Lower leg skin (tissue), 4 donors: ENCODE data around the gene POLG2. TPM values are rescaled to one million over a fixed set of nuclear protein-coding genes. Genes with fewer than 3 reads are reported as not detected.
"Not testable (repeated sequence)": the region's sequence is repeated elsewhere in the genome, so short reads cannot be mapped to it uniquely, and the experiment has no call there.

ENCODE experiments used
- DNase-seq, 2 donors: peaks; one replicate each; pipeline ENCODE4 v3.0.0-alpha.2; 2019; ENCODE audit warnings: low spot score in 2 of 2
- H3K4me3 ChIP-seq: fragments of 200-600 bp; sonication (generic); 2 replicates; pipeline ENCODE4 v1.5.1; 2017; ENCODE audit warnings: mild to moderate bottlenecking, low read depth; ENCODE audit not compliant: poor library complexity, severe bottlenecking
- POLR2A ChIP-seq, 2 donors: fragments of 450-650 bp; IDR thresholded peaks; one replicate each; pipeline ENCODE4 v1.6.1; 2016 to 2017; ENCODE audit warnings: antibody characterized with exemption in 2 of 2, mild to moderate bottlenecking in 1 of 2, moderate library complexity in 1 of 2
- WGBS, 2 donors: methylation state at CpG; one replicate each; pipeline ENCODE4 v1.1.5; 2018; 5-methylcytosine and 5-hydroxymethylcytosine counted together
- intact Hi-C: fragments of 100-400 bp; cut with DNase I; formaldehyde crosslinking; loops from one replicate; pipeline ENCODE4 v1.15.0; 2023; ENCODE audit warnings: low total_unique reads
- microRNA-seq, 2 donors: library from miRNA; unstranded; fragments of <30 nt; microRNA quantifications; one replicate each; pipeline ENCODE4, GENCODE V29; 2016; ENCODE audit warnings: borderline replicate concordance in 2 of 2, borderline number of aligned reads in 1 of 2
- total RNA-seq, 4 donors: library from RNA; depleted of rRNA; stranded (reverse); fragments of >200 nt; gene quantifications; one replicate each; pipeline ENCODE4 v1.1.0, GENCODE V29; 2016
- TF ChIP-seq, protein P1 (sequence below), 3 donors: fragments of 450-650 bp; IDR thresholded peaks; one replicate each; pipeline ENCODE4 v1.5.1; 2016; ENCODE audit warnings: antibody characterized with exemption in 3 of 3, mild to moderate bottlenecking in 3 of 3, moderate library complexity in 2 of 3

Gene POLG2
- total RNA-seq, 4 donors from 2014 or later = 2.2 to 7.7 (median 4.2) TPM

DNA sequence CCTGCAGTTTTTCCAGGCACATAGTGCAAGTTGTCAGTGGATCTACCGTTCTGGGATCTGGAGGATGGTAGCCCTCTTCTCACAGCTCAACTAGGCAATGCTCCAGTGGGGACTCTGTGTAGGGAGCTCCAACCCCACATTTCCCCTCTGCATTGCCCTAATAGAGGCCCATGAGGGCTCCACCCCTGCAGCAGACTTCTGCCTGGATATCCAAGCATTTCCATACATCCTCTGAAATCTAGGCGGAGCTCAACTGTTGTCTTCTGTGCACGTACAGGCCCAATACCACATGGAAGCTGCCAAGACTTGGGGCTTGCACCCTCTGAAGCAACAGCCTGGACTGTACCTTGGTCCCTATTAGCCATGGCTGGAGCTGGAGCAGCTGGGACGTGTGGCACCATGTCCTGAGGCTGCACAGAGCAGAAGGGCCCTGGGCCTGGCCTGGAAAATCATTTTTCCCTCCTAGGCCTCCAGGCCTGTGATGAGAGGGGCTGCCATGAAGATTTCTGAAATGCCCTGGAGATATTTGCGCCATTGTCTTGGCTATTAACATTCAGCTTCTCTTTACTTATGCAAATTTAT lies 58.8 kb downstream of the POLG2 start:
- DNase-seq = no peak
- 91 to 92% methylated on average over 5 of the region's 5 CpGs for WGBS, 2 donors
- intact Hi-C loops = no loop called here

DNA sequence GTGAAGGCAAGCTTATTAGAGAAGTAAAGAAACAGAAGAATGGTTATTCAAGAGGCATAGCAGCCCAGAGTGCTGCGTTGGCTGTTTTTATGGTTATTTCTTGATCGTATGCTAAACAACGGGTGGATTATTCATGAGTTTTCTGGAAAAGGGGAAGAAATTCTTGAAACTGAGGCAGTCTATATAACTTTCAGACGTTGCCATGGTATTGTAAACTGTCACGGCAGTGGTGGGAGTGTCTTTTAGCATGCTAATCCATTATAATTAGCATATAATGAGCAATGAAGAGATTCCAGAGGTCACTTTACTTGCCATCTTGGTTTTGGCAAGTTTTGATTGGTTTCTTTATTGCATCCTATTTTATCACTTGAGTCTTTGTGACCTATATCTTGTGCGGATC lies 65.3 kb downstream of the POLG2 start:
- DNase-seq = no peak
- TF ChIP-seq, protein P1, sequence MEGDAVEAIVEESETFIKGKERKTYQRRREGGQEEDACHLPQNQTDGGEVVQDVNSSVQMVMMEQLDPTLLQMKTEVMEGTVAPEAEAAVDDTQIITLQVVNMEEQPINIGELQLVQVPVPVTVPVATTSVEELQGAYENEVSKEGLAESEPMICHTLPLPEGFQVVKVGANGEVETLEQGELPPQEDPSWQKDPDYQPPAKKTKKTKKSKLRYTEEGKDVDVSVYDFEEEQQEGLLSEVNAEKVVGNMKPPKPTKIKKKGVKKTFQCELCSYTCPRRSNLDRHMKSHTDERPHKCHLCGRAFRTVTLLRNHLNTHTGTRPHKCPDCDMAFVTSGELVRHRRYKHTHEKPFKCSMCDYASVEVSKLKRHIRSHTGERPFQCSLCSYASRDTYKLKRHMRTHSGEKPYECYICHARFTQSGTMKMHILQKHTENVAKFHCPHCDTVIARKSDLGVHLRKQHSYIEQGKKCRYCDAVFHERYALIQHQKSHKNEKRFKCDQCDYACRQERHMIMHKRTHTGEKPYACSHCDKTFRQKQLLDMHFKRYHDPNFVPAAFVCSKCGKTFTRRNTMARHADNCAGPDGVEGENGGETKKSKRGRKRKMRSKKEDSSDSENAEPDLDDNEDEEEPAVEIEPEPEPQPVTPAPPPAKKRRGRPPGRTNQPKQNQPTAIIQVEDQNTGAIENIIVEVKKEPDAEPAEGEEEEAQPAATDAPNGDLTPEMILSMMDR (IDR thresholded peaks at IDR 0.05) = no peak
- TF ChIP-seq POLR2A (IDR thresholded peaks at IDR 0.05) = no peak
- intact Hi-C loops = no loop called here
- 77 to 81% methylated on average over 6 of the region's 6 CpGs for WGBS, 2 donors
- H3K4me3 ChIP-seq = no peak overlapping the region

More for the DNA sequence above, 58.8 kb downstream of the POLG2 start:
- TF ChIP-seq, protein P1 (IDR thresholded peaks at IDR 0.05) = no peak
- TF ChIP-seq POLR2A (IDR thresholded peaks at IDR 0.05) = no peak
- H3K4me3 ChIP-seq = no peak overlapping the region

DNA sequence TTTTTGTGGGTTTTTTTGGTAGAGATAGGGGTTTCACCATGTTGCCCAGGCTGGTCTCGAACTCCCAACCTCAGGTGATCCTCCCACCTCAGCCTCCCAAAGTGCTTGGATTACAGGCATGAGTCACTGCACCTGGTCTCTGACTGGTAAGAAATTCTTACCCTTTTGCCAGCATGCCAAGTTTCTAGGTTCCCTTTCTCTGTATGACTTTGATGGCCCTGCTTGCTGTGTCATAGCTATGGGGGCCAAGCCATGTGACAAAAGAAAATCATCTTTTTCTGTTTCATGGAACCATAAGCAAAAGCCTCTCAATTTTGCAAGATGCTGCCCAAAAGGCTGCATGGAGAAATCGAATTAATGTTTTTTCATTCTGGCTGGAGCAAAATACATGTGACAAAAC lies 66.8 kb downstream of the POLG2 start:
- intact Hi-C loops, H3K4me3 ChIP-seq, DNase-seq: not testable (repeated sequence)
- 85 to 90% methylated on average over 2 of the region's 2 CpGs for WGBS, 2 donors

DNA sequence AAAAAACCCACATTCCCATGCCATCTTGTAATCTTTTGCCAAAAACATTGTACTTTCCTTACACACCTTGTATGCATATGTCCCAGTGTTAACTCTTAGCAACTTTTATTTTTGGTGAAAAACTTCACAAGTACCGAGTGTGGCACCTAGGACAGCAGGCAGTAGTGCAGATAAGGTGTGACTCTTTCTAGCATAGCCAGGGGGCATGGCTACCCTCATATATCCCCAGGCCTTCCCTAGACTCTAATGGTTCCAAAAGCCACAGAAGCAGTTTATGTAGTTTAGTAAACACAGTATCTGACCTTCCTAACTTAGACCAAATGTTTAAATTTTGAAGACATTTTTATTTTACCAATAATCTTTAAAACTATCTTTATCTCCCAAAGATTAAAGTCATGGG lies 68.4 kb downstream of the POLG2 start:
- no peak overlapping the region for H3K4me3 ChIP-seq
- intact Hi-C loops = no loop called here
- 70 to 82% methylated on average over 1 of the region's 1 CpG for WGBS, 2 donors
- DNase-seq = no peak
- TF ChIP-seq, protein P1 (IDR thresholded peaks at IDR 0.05) = no peak
- TF ChIP-seq POLR2A (IDR thresholded peaks at IDR 0.05) = no peak

Small RNAs within 50 kb of the gene (microRNA-seq; reads per million reads assigned to microRNA genes)
- gene MIR3064 = 5.7 to 6.1 reads per million in 2 donors
- gene MIR5047 = 0 reads per million in 2 donors

Other genes with a start within 250 kb of the POLG2 start
- 10 to 100 TPM; 29.9 to 59.2 (median 39.9) TPM for gene TEX2, start 233.8 kb downstream of the POLG2 start, total RNA-seq
- 10 to 100 TPM; 21.8 to 95.1 (median 38.1) TPM for gene PECAM1, start 106.2 kb downstream of the POLG2 start, total RNA-seq
- 1 to 10 TPM in 1 of 4 donors, not detected in 3; 1.8 TPM for gene MILR1, start 47.9 kb downstream of the POLG2 start, total RNA-seq
- 100 to 1,000 TPM; 497 to 985 (median 764) TPM for gene DDX5, start 9.2 kb upstream of the POLG2 start, total RNA-seq
- 10 to 100 TPM; 37.9 to 80.7 (median 54.0) TPM for gene CEP95, start 9.9 kb upstream of the POLG2 start, total RNA-seq
- 10 to 100 TPM; 13.2 to 21.0 (median 20.5) TPM for gene SMURF2, start 165.3 kb upstream of the POLG2 start, total RNA-seq